GM19328 (cell line): ENCODE results near the gene ANXA2R.

Source experiments
- ATAC-seq: cut with Tn5 transposase; IDR thresholded peaks from one replicate; pipeline ENCODE4 v1.9.1; 2021; ENCODE audit warnings: mild to moderate bottlenecking, moderate library complexity; ENCODE audit not compliant: unreplicated experiment

Gene ANXA2R

DNA sequence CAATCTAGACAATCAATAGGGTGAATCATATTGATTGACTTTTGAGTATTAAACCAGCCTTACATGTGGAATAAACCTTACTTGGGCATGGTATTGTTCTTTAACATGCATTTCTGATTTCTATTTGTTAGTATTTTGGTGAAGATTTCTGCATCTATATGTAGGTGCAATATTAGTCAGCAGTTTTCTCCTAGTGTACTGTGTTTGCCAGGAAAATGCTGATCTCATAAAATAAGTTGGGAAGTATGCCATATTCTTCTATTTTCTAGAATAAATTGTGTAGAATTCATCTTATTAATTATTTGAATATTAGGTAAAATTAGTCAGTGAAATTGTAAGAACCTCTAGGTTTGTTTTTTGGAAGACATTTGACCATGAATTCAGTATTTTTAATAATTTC lies 38.4 kb downstream of the ANXA2R start:
- ATAC-seq: no peak

DNA sequence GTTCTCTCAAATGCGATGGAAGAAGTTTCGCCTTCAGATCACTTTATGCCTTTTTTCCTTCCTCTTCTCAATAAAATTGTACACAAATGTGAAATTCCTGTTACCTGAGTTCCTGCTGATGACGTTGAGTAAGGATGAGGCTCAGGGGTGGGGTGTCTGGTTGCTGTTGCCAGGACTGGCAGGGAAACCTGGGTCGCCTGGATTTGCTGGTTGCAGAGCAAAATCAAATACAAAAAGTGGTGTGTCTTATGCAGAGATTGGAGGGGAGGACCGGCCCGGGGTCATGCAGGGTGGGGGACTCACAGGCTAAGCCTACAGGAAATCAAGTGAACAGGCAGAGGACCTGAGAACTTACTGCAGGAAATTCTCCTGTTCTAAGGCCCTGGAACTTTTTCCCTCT lies 39.2 kb downstream of the ANXA2R start:
- no peak for ATAC-seq

DNA sequence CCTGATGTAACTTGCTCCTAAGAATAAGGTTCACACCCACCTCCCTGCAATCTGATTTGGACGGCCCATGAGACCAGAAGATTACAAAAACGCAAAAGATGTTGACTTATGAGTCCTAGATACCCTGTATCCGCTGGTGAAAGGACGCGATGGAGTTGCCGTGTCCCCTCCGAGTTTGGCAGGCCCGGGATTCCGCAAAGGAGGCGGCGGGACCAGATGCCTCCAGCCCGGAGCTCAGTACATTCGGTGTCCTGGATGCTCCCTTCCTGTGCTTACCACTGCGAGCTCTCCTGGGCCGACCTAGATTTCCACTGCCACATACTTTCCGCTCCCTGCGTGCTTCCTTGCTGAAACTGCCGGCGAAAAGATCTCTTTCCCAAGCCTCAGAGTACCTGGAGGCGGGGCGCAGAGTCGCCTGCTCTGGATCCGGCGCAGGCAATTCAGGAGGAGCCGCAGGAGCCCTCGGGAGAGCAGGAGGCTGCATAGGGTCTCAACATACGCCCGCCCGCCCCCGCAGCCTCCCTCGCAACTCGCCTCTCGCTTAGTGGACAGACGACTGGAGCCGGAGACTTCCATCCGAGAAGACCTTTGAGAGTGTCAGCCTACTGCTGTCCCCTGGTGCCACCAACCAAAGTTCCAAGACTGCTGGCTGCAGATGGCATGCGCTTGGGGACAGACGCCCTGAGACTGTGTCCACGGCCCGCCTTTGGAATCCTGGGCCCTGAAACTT lies 39.8 kb downstream of the ANXA2R start:
- ATAC-seq: no peak

DNA sequence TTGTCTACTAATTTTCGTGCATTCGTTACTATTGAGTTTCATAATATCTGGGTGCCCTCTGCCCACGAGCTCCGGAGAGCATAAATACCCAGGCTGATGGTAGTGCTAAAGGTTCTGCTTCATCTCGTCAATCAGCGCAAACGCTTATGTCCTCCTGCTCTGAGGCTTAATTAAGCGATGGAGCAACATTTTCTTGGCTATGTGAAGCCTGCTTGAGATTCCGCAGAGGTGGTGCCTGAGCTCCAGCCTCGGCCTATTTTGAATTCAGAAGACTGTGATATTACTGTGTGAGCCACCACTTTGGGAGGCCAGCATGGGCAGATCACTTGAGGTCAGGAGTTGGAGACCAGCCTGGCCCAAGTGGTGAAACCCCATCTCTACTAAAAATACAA lies 44.8 kb downstream of the ANXA2R start:
- ATAC-seq: no peak

DNA sequence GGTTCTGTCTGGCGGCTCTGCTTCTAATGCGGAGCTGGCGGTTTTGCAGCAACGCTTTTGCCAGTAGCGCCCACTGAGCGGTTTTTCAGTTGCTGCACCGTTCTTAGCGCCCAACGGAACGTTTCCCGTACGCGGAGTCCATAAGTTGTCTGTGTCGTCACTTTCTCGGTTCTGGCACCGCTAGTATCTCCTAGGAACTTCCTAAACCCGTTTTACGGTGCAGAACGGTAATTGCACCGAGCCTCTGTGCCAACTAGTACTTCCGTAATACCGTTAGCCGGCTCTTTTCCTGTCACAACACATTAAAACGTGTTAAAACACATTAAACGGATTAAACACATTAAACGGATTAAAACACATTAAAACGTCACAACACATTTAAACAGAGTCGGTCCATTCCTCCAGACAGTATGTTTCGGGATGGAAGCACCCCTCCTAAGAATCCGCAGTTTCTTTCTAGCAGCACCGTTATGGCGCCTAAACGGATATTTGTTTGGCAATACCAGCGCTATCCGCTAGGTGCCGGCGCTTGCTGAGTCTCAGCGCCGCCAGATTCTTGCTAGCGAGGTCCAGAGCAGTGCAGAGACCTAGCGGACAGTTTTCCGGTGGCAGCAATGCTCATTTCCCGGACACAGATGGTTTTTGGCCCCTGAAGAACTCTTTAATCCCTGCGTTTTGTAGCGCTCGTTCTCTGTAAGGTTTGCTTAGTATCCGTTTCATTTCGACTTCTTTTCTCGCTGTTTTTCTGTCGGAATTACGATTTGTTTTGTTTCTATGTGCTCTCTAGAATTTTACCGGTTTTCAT lies 45.4 kb downstream of the ANXA2R start:
- peak; percentile 41 for ATAC-seq

DNA sequence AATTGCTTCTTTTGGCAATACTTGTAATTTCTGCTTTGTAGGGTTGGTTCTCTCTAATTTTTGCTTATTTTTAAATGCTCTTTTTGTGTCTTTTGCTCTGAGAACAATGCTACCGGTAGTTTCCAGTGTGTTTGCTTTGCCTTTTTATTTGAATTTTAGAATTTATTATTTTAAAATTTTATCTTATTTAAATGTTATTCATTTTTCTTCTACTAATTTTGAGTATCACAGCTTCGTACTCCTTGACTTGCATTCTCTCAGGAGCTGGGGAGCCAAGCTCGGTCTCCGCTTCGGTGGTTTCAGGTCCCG lies 45.9 kb downstream of the ANXA2R start:
- ATAC-seq: no peak

DNA sequence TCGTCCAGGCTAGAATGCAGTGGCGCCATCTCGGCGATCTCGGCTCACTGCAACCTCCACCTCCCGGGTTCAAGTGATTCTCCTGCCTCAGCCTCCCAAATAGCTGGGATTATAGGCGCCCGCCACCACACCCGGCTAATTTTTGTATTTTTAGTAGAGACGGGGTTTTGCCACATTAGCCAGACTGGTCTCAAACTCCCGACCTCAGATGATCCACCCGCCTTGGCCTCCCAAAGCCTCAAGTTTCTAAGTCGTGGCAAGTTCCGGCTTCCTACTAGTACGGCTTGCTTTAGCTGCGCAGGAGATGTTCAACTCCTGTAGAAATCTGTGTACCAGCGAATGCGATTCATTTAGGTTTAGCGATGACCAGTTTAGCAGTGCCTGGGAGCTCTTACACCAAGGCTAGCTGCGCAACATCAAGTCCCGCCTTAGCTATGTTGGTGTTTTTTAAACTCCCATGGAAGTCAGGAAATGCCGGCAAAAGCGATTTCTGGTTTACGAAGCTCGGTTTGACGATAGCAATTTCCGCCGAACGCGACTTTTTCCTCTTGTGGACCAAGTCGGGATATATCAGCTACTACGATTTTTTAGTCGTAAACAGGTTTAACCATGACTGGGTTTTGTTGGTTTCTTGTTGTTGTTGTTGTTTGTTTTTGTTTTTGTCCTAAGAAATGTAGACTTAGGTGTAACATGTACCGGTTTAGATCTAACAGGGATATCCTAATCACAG lies 46.4 kb downstream of the ANXA2R start:
- ATAC-seq: peak; percentile 17

DNA sequence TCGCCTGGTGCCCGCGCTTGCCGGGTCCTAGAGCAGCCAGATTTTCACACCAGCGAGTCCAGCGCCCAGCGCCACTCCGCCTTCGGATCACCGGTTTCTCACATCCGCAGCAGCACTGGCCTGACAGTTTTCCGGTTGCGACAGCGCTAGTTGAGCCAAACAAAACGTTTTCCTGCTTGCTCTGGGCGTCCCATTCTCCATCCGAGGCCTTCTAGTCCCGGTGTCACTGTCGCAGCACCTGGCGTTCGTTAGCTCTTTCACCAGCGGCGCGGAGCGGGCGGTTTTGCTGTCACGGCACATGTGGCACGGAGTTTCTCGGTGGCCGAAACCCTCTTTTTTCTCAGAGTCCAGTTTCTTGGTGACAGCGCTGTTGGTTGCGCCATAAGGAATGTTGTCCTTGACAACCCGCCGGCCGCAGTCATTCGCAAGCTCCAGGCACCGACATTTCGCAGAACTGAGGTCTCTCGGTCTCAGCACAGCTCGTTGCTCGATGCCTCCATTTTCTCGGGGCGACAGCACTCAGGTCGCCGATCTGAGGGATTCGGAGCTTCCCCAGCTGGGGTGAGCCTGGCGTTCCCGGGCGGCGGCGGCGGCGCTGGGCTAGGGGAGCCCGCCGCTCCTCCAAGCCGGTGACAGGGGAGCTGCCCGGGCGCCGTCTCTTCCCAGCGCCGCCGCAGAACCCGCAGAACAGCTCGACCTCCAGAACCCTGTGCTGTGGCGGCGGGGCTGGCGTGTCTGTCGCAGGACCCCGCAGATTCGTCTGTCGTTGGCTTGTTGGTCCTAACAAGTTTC lies 47.8 kb downstream of the ANXA2R start:
- ATAC-seq: peak; percentile 39

DNA sequence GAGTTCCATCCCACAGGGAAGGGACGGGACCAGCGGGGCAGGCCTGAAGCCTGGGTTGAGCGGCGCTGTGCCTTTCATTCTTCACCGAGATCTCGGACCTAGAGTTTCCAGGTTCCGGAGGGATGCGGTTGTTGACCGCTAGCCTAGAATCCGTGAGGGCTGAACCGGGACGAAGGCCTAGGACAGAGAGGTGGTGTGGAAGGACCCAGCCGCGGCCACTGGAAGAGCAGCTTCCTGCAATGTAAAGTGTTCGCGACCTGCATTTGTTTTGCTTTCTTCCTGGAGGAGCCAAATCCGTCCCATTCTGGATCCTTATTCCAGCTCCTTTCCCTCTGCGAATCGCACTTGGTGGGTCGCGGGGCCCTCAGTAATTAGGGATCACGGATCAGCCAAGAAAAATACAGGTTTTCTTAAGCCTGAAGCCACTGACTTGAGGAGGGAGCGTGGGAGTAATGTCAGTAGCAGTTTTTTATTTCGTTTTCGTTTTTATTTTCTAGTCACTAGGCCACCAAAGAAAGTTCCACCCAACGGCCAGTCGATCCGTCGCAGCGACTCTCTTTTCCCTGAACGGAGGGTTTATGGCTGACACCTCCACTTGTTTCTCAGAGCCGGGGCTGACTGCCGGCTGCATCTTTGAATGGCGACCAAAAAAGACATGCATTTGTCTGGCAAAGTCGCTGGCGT lies 48.6 kb downstream of the ANXA2R start:
- peak; percentile 16 for ATAC-seq

DNA sequence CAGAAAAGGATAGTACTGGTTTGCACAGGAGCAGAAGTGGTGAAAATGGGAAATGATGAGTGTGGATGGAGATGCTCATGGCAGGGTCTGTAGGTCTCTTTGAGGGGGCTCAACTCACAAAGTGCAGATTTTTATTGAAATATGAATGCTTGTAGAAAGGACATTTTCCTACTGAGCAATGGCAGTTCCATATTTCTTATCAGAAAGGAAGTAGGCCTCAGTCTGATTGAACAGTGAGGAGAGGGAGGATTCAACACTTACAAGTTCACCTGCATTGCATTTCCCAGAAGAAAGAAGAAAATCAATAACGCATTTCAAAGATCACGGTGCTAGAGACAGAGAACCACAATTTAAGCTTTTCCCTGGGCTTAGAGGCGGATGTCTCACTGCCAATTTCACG lies 49.2 kb downstream of the ANXA2R start:
- ATAC-seq: no peak
